DOHH2 (cell line): ENCODE results near the gene PLLP.
"Not testable (repeated sequence)": the region's sequence is repeated elsewhere in the genome, so short reads cannot be mapped to it uniquely, and the experiment has no call there.

Source experiments
- H3F3A ChIP-seq: fragments of 200-600 bp; sonication (generic), shearing (Covaris generic); 2 replicates; pipeline ENCODE4 v1.6.0; 2016; ENCODE audit warnings: antibody characterized with exemption, mild to moderate bottlenecking; ENCODE audit not compliant: control insufficient read depth, insufficient read depth
- H3K27ac ChIP-seq: fragments of 200-600 bp; sonication (generic); 2 replicates; pipeline ENCODE4 v1.5.1; 2014; ENCODE audit warnings: low read depth, mild to moderate bottlenecking, low read length, moderate library complexity
- H3K27me3 ChIP-seq: fragments of 200-600 bp; sonication (generic); 2 replicates; pipeline ENCODE4 v1.6.1; 2014; ENCODE audit warnings: mild to moderate bottlenecking, low read length, mixed read lengths; ENCODE audit not compliant: control insufficient read depth
- H3K36me3 ChIP-seq: fragments of 200-600 bp; sonication (generic); 2 replicates; pipeline ENCODE4 v1.6.1; 2014; ENCODE audit warnings: mild to moderate bottlenecking, low read length, moderate library complexity, mixed read lengths; ENCODE audit not compliant: control insufficient read depth
- H3K4me1 ChIP-seq: fragments of 200-600 bp; sonication (generic); 2 replicates; pipeline ENCODE4 v1.6.1; 2014; ENCODE audit warnings: mild to moderate bottlenecking, low read length, mixed read lengths; ENCODE audit not compliant: control insufficient read depth
- H3K4me2 ChIP-seq: fragments of 200-600 bp; sonication (generic); 2 replicates; pipeline ENCODE4 v1.6.0; 2014; ENCODE audit warnings: mild to moderate bottlenecking, low read length, moderate library complexity
- H3K4me3 ChIP-seq: fragments of 200-600 bp; sonication (generic); 2 replicates; pipeline ENCODE4 v1.5.1; 2014; ENCODE audit warnings: mild to moderate bottlenecking, low read length, mixed read lengths
- H3K79me2 ChIP-seq: fragments of 200-600 bp; sonication (generic); 2 replicates; pipeline ENCODE4 v1.6.1; 2014; ENCODE audit warnings: mild to moderate bottlenecking, low read length, mixed read lengths; ENCODE audit not compliant: control insufficient read depth
- H3K9me2 ChIP-seq: fragments of 200-600 bp; sonication (generic); replicated peaks from 2 replicates; pipeline ENCODE4 v1.6.1; 2014; ENCODE audit warnings: mild to moderate bottlenecking, low read length, mixed read lengths; ENCODE audit not compliant: control insufficient read depth
- H3K9me3 ChIP-seq: fragments of 200-600 bp; sonication (generic); 2 replicates; pipeline ENCODE4 v1.6.1; 2014; ENCODE audit warnings: antibody characterized with exemption, low read length, mixed read lengths; ENCODE audit not compliant: control insufficient read depth, insufficient read depth
- H4K20me1 ChIP-seq: fragments of 200-600 bp; sonication (generic); 2 replicates; pipeline ENCODE4 v1.6.0; 2014; ENCODE audit warnings: low read depth, mild to moderate bottlenecking, antibody characterized with exemption, low read length, moderate library complexity; ENCODE audit not compliant: control insufficient read depth, insufficient read depth
- EZH2phosphoT487 ChIP-seq: fragments of 200-600 bp; sonication (generic); IDR thresholded peaks from 2 replicates; pipeline ENCODE4 v1.6.1; 2017; ENCODE audit warnings: borderline replicate concordance, mild to moderate bottlenecking, antibody characterized with exemption, low read length, moderate library complexity, mixed read lengths
- TF ChIP-seq, protein P1 (sequence below): fragments of 200-600 bp; sonication (generic); IDR thresholded peaks from one replicate; pipeline ENCODE4 v1.5.1; 2014; ENCODE audit warnings: antibody characterized with exemption, mild to moderate bottlenecking, low read depth, low read length; ENCODE audit not compliant: poor library complexity, severe bottlenecking

PLLP gene

DNA sequence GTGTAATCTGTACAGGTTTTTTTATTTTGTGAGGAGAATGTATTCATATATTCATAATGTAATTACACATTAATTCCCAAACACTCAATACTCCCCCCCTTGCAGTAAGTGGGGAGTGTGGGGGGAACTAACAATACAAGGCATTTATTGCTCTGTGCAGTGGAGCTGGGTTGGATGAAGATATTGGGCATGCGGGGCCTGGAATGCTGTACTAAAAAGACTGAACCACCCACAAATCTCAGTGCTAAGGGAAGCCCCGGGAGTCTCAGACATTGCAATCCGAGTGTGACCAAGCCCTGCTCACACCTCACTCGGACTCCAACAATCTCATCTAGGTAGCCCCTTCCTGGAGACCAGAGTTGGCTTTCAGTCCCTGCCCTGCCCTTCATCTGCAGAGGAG lies 6.0 kb downstream of the PLLP start:
- Histone ChIP-seq H3K9me2 (no peaks in the 10 kb centered on the region), H3K79me2 (no peaks in the 10 kb centered on the region), H3K36me3 (no peaks in the 10 kb centered on the region), H4K20me1 (no peaks in the 10 kb centered on the region), H3K27ac (no peak overlapping the region), H3K4me1 (no peaks in the 10 kb centered on the region), H3K4me3 (no peak overlapping the region), H3K4me2 (no peak overlapping the region), H3K9me3 (no peaks in the 10 kb centered on the region), H3K27me3 (peaks cover 19% of the 10 kb centered on the region), H3F3A (no peaks in the 10 kb centered on the region)
- TF ChIP-seq, protein P1, sequence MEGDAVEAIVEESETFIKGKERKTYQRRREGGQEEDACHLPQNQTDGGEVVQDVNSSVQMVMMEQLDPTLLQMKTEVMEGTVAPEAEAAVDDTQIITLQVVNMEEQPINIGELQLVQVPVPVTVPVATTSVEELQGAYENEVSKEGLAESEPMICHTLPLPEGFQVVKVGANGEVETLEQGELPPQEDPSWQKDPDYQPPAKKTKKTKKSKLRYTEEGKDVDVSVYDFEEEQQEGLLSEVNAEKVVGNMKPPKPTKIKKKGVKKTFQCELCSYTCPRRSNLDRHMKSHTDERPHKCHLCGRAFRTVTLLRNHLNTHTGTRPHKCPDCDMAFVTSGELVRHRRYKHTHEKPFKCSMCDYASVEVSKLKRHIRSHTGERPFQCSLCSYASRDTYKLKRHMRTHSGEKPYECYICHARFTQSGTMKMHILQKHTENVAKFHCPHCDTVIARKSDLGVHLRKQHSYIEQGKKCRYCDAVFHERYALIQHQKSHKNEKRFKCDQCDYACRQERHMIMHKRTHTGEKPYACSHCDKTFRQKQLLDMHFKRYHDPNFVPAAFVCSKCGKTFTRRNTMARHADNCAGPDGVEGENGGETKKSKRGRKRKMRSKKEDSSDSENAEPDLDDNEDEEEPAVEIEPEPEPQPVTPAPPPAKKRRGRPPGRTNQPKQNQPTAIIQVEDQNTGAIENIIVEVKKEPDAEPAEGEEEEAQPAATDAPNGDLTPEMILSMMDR, result no peak
- no peak for TF ChIP-seq EZH2phosphoT487

DNA sequence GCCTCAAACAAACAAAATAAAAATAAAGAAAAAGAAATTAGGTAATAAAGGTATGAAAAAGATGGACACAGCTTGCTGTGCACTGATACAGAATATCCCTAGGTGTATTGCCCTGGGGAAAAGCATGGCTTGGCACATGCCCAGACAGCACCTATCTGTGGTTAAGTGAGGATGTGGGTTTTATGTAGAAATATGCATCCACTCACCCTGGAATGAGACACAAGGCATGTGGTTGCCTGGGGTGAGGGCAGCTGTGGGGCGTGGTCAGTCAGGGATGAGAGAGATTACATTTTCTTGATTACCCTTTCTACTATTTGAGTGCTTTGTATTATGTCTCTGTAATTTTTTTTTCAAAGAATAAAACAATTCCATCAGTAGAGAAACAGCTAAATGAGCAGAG lies 6.9 kb downstream of the PLLP start:
- no peaks in the 10 kb centered on the region for H3F3A ChIP-seq
- TF ChIP-seq EZH2phosphoT487, result no peak
- TF ChIP-seq, protein P1, result no peak

DNA sequence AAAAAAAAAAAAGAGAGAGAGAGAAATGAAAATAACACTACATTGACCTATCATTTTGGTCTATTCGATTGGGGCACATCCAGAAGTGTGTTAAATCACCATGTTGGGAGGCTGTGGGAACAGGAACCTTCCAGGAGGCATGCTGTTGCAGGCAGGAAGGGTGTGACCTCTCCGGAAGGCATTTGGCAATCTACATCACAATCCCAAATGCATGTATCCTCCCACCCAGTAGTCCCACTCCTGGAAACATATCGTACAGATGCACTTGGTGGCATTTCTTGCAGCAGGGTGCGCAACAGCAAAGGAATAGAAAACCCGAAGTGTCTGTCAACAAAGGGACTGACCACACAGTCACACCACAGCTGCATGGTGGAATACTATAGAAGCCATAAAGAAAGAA lies 7.9 kb downstream of the PLLP start:
- H4K20me1 ChIP-seq, result no peaks in the 10 kb centered on the region
- TF ChIP-seq, protein P1, result no peak
- no peak for TF ChIP-seq EZH2phosphoT487
- peaks cover 8% of the 10 kb centered on the region; the same call in 1 of the 2 replicates for H3K27me3 ChIP-seq
- no peaks in the 10 kb centered on the region for H3K4me1 ChIP-seq
- H3F3A ChIP-seq, result no peaks in the 10 kb centered on the region
- no peaks in the 10 kb centered on the region for H3K9me2 ChIP-seq
- no peaks in the 10 kb centered on the region for H3K9me3 ChIP-seq
- H3K79me2 ChIP-seq, result no peaks in the 10 kb centered on the region
- no peak overlapping the region for H3K4me2 ChIP-seq
- no peak overlapping the region for H3K4me3 ChIP-seq
- H3K36me3 ChIP-seq, result no peaks in the 10 kb centered on the region
- no peak overlapping the region for H3K27ac ChIP-seq

More for the DNA sequence above, 6.9 kb downstream of the PLLP start:
- Histone ChIP-seq H3K4me1 (no peaks in the 10 kb centered on the region), H3K9me2 (no peaks in the 10 kb centered on the region), H3K27me3 (peaks cover 10% of the 10 kb centered on the region), H3K79me2 (no peaks in the 10 kb centered on the region), H4K20me1 (no peaks in the 10 kb centered on the region), H3K4me3 (no peak overlapping the region), H3K36me3 (no peaks in the 10 kb centered on the region), H3K9me3 (no peaks in the 10 kb centered on the region), H3K27ac (no peak overlapping the region), H3K4me2 (no peak overlapping the region)

DNA sequence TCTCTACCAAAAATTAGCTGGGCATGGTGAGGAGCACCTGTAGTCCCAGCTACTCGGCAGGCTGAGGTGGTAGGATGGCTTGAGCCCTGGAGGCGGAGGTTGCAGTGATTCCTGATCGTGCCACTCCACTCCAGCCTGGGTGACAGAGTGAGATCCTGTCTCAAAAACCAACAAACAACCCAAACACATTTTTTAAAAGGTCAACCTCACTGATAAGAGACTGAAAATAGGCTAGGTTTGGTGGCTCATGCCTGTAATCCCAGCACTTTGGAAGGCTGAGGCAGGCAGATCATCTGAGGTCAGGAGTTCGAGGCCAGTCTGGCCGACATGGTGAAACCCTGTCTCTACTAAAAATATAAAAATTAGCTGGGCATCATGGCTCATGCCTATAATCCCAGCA lies 8.5 kb downstream of the PLLP start:
- H3K9me2 ChIP-seq, H3K27ac ChIP-seq, H4K20me1 ChIP-seq, H3K4me1 ChIP-seq, H3F3A ChIP-seq, H3K4me2 ChIP-seq, H3K36me3 ChIP-seq, H3K9me3 ChIP-seq, H3K4me3 ChIP-seq, H3K27me3 ChIP-seq, H3K79me2 ChIP-seq: not testable (repeated sequence)
